CD4-positive, alpha-beta T cell treated with Interleukin-15 for 1 hour (primary cell): ENCODE results near the gene FUZ.

ENCODE experiments used
- DNase-seq: peaks from one replicate; pipeline ENCODE4 v3.0.0-alpha.2; 2020

FUZ gene

DNA sequence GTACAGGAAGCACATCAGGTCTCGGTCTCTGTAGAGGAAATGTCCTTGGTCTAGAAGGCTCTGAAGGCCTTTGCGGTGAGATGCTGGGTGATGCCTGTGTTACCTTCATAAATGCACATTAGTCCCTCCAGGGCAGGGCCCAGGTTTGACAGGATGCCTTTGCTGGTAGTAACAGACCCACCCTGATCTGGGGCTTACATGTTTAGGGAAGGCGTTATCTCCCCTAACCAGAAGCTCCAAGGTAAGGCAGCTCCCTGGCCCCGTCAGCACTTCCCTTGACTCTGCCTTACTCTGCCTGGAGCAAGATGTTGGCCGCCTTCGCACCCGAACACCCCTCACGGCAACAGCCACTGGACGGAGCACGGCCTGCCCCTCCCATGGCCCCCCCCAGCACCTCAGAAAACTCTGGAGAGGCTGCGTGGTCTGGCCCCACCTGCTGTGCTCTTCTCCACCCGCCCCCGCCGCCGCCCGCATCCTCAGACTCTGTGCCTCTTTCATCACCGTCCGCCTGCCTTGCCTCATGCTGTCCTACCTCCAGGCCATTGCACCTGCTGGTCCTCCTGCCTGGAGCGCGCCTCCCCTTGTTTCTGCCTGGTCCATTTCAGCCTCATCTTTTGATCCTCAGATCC is 37.2 kb downstream of the FUZ start:
- no peak for DNase-seq

DNA sequence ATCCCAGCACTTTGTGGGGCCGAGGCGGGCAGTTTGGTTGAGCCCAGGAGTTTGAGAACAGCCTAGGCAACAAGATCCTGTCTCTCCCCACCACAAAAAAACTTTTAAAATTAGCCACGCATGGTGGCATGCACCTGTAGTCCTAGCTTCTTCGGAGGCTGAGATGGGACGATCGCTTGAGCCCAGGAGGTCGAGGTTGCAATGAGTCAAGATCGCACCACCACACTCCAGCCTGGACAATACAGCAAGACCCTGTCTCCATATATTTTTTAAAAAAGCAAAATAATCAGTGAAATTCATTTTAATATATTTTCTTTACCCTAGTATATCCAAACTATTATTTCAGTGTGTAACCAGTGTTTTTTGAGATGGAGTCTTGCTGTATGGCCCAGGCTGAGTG is 38.1 kb downstream of the FUZ start:
- DNase-seq: no peak

- DNase-seq: no peak
Observed at GRCh38 chr19:49773663-49774350, 39.3 kb downstream of the FUZ start.

GRCh38 chr19:49772850-49773432 is 40.2 kb downstream of the FUZ start:
- DNase-seq: no peak

GRCh38 chr19:49771674-49772139 is 41.4 kb downstream of the FUZ start:
- DNase-seq: no peak

DNA sequence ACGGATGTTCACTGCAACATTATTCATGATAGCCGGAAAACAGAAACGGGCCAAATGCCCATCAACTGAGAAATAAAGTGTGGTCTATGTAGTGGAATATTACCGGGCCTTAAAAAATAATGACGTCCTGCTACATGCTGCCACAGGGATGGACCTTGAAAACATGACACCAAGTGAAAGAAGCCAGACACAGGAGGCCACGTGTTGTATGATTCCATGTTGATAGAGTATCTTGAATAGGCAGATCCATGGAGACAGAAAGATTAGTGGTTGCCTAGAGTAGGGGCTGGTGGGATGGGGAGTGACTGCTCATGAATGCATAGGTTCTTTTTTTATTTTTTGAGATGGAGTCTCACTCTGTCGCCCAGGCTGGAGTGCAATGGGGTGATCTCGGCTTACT is 42.6 kb downstream of the FUZ start:
- DNase-seq: no peak

DNA sequence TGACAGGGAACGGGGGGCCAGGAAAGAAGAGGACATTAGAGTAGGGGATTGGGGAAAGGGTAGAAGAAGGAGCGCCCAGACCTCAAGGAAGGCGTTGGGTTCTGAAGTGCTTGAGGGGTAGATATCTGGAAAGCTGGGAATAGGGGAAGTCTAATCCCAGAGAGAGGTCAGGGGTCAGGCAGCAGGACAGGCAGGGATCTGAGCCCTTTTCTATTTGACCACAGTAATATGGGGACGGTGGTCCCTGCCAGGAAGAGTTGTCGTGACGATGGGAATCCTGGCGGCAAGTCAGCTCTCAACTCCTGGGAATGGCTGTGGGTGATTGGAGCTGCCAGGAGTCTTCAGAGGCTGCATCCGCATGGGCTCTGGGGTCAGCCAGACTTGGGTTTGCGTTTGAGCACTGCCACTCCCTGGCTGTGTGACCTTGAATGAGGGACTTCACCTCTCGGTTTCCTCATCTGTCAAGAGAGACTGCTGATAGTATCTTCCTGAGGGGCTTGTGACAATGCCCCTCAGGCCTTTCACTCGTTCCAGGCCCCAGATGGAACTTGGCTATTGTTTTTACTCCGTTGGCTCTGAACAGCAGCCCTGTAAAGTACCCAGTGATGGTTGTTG is 45.0 kb downstream of the FUZ start:
- DNase-seq: no peak

DNA sequence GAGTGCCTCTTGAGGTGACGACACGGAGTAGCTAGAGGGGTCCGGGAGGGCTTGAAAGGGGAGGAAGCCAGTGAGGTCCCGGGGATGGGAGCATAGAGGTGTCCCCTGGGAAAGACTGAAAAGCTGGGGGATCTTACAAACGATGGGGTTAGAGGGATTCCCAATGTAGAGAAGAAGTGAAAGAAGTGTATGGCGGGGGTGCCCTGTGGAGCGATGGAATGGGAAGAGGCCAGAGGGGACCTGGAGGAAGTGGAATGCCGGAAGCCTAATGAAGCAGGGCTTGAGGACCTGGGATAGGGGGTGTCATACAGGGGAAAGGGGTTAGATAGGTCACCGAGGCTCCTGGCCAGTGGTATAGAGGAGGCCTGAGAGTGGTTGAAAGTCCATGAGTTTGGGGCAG is 45.7 kb downstream of the FUZ start:
- no peak for DNase-seq

GRCh38 chr19:49766930-49767299 is 46.2 kb downstream of the FUZ start, which contains the start of gene AP2A1:
AP2A1 (plus strand) TSS chr19:49767001; CDS start chr19:49767134, 133 bp downstream.
- no peak for DNase-seq

DNA sequence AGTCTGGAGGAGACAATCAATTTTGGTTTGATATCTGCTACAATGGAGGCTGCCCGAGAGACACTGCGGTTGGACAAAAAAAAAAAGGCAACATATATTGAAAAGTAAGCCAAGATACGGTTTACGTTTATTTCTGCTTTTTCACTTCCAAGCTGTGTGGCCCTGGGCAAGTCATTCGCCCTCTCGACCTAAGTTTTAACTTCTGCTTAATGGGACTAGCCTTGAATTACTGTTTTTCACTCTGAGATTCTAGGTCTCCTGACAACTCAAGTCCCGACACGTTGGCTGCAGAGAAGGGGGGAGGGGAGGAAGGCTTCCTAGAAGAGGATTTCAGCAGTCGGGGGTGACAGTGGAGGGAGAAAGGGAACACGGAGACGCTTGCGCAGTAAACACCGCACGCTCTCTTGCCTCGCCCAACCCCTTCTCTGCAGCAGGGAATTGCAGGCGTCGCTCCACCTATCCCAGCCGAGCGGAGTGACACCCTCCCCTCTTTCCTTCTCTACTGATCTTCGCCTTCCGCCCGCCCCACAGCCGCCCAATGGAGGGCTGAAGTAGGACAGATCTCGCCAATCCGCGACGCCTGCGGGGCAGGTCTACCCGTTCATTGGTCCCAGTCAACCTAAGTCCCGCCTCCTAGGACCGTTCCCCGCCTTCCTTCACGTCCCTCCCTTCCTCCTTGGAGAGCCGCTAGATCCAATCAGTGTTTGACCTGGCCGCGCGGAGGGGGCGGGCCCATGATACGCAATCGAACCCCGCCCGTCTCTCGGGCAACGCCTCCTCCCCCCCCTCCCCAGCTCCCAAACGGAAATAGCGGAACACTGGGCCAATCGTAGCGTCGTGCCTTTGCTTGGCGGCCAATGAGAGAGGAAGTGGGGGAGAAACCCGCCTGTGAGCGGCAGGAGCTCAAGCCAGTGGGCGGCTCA is 46.8 kb downstream of the FUZ start:
- peak; percentile 100 for DNase-seq

DNA sequence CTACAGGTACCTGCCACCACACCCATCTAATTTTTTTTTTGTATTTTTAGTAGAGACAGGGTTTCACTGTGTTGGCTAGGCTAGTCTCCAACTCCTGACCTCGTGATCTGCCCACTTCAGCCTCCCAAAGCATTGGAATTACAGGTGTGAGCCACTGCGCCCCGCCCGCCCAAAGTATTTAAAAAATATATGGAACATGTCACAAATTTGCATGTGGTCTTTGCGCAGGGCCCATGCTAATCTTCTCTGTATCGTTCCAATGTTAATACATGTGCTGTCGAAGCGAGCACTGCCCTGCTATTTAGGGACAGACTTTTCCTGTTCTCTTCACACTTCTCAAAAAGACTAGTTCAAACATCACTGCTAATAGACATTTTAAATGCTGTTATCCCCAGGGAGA is 48.8 kb downstream of the FUZ start:
- no peak for DNase-seq

DNA sequence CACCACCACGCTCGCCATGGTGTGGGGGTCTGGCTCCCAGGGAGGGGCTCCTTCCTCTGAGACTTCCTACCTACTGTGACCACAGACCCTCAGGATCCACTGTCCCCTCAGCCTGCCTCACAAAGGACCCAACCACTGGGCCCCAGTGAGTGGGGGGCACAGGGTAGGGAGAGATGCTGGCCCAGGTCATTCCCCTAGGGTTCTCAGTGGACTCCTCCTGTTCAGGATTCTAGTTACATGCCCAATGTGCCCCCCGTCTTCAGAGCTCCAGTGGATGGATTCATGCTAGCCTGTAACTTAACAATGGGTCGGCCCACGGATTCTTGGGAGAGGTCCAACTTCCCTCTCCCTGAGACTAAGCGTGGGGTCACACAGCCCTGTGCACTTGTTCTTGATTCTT is 49.9 kb downstream of the FUZ start, which contains the start of gene TSKS:
TSKS (minus strand) TSS at position 77 of the 400 bp plus-strand sequence; CDS start at position 18, 59 bp downstream.
- DNase-seq: no peak

- no peak for DNase-seq
Observed at GRCh38 chr19:49761625-49762311, 51.3 kb downstream of the FUZ start.

- no peak for DNase-seq
Observed at GRCh38 chr19:49761249-49761624, 51.9 kb downstream of the FUZ start.

GRCh38 chr19:49758292-49758691 is 54.8 kb downstream of the FUZ start:
- no peak for DNase-seq
